Measurements from ENCODE around the gene COL8A1.

COL8A1 gene

GRCh38 chr3:99625237-99625622 lies 13.2 kb upstream of the COL8A1 start:
- FAIRE-seq (no peak), DNase-seq (ENCODE audit: insufficient read length, low spot score) (no peak)
- TF ChIP-seq POLR2AphosphoS5 (IDR thresholded peaks at IDR 0.05; ENCODE audit: low read depth, low read length): no peak
- no peak for TF ChIP-seq POU2F2 (IDR thresholded peaks at IDR 0.05; ENCODE audit: low read depth, low read length)
- no peak for TF ChIP-seq SPI1 (IDR thresholded peaks at IDR 0.05; ENCODE audit: low read depth, low read length)
- no peak for TF ChIP-seq PAX5 (IDR thresholded peaks at IDR 0.05; ENCODE audit: insufficient read depth, low read length, severe bottlenecking)
- no peak for TF ChIP-seq POLR2A (IDR thresholded peaks at IDR 0.05; ENCODE audit: low read depth, low read length)
- TF ChIP-seq TAF1 (IDR thresholded peaks at IDR 0.05; ENCODE audit: low read depth, low read length): no peak

GRCh38 chr3:99625643-99626416 lies 12.6 kb upstream of the COL8A1 start:
- no peak for DNase-seq (ENCODE audit: insufficient read length, low spot score)
- TF ChIP-seq SPI1 (IDR thresholded peaks at IDR 0.05; ENCODE audit: low read depth, low read length) (no peak), POLR2AphosphoS5 (IDR thresholded peaks at IDR 0.05; ENCODE audit: low read depth, low read length) (no peak), TAF1 (IDR thresholded peaks at IDR 0.05; ENCODE audit: low read depth, low read length) (no peak), POU2F2 (IDR thresholded peaks at IDR 0.05; ENCODE audit: low read depth, low read length) (no peak), PAX5 (IDR thresholded peaks at IDR 0.05; ENCODE audit: insufficient read depth, low read length, severe bottlenecking) (no peak), POLR2A (IDR thresholded peaks at IDR 0.05; ENCODE audit: low read depth, low read length) (no peak)
- no peak for FAIRE-seq

GRCh38 chr3:99626417-99626788 lies 12.0 kb upstream of the COL8A1 start:
- no peak for TF ChIP-seq PAX5 (IDR thresholded peaks at IDR 0.05; ENCODE audit: insufficient read depth, low read length, severe bottlenecking)
- no peak for TF ChIP-seq TAF1 (IDR thresholded peaks at IDR 0.05; ENCODE audit: low read depth, low read length)
- DNase-seq (ENCODE audit: insufficient read length, low spot score) (no peak), FAIRE-seq (no peak)

GRCh38 chr3:99627062-99627826 lies 11.2 kb upstream of the COL8A1 start:
- DNase-seq (ENCODE audit: insufficient read length, low spot score) (no peak), FAIRE-seq (no peak)
- TF ChIP-seq POU2F2 (IDR thresholded peaks at IDR 0.05; ENCODE audit: low read depth, low read length) (no peak), TAF1 (IDR thresholded peaks at IDR 0.05; ENCODE audit: low read depth, low read length) (no peak), SPI1 (IDR thresholded peaks at IDR 0.05; ENCODE audit: low read depth, low read length) (no peak), POLR2A (IDR thresholded peaks at IDR 0.05; ENCODE audit: low read depth, low read length) (no peak), POLR2AphosphoS5 (IDR thresholded peaks at IDR 0.05; ENCODE audit: low read depth, low read length) (no peak), PAX5 (IDR thresholded peaks at IDR 0.05; ENCODE audit: insufficient read depth, low read length, severe bottlenecking) (no peak)

- FAIRE-seq (no peak), DNase-seq (ENCODE audit: insufficient read length, low spot score) (no peak)
- no peak for TF ChIP-seq SPI1 (IDR thresholded peaks at IDR 0.05; ENCODE audit: low read depth, low read length)
- no peak for TF ChIP-seq TAF1 (IDR thresholded peaks at IDR 0.05; ENCODE audit: low read depth, low read length)
- no peak for TF ChIP-seq POLR2AphosphoS5 (IDR thresholded peaks at IDR 0.05; ENCODE audit: low read depth, low read length)
- no peak for TF ChIP-seq POLR2A (IDR thresholded peaks at IDR 0.05; ENCODE audit: low read depth, low read length)
- no peak for TF ChIP-seq POU2F2 (IDR thresholded peaks at IDR 0.05; ENCODE audit: low read depth, low read length)
- TF ChIP-seq PAX5 (IDR thresholded peaks at IDR 0.05; ENCODE audit: insufficient read depth, low read length, severe bottlenecking): no peak
Observed at GRCh38 chr3:99630815-99631214, 7.6 kb upstream of the COL8A1 start.

- DNase-seq (ENCODE audit: insufficient read length, low spot score) (no peak), FAIRE-seq (no peak)
- no peak for TF ChIP-seq PAX5 (IDR thresholded peaks at IDR 0.05; ENCODE audit: insufficient read depth, low read length, severe bottlenecking)
- no peak for TF ChIP-seq POU2F2 (IDR thresholded peaks at IDR 0.05; ENCODE audit: low read depth, low read length)
- no peak for TF ChIP-seq SPI1 (IDR thresholded peaks at IDR 0.05; ENCODE audit: low read depth, low read length)
- no peak for TF ChIP-seq POLR2AphosphoS5 (IDR thresholded peaks at IDR 0.05; ENCODE audit: low read depth, low read length)
- TF ChIP-seq POLR2A (IDR thresholded peaks at IDR 0.05; ENCODE audit: low read depth, low read length): no peak
- no peak for TF ChIP-seq TAF1 (IDR thresholded peaks at IDR 0.05; ENCODE audit: low read depth, low read length)
Observed at GRCh38 chr3:99633887-99634558, 4.4 kb upstream of the COL8A1 start.

GRCh38 chr3:99634881-99635280 lies 3.5 kb upstream of the COL8A1 start:
- DNase-seq (ENCODE audit: insufficient read length, low spot score) (no peak), FAIRE-seq (no peak)
- no peak for TF ChIP-seq TAF1 (IDR thresholded peaks at IDR 0.05; ENCODE audit: low read depth, low read length)
- no peak for TF ChIP-seq POLR2A (IDR thresholded peaks at IDR 0.05; ENCODE audit: low read depth, low read length)
- TF ChIP-seq POLR2AphosphoS5 (IDR thresholded peaks at IDR 0.05; ENCODE audit: low read depth, low read length): no peak
- no peak for TF ChIP-seq POU2F2 (IDR thresholded peaks at IDR 0.05; ENCODE audit: low read depth, low read length)
- TF ChIP-seq PAX5 (IDR thresholded peaks at IDR 0.05; ENCODE audit: insufficient read depth, low read length, severe bottlenecking): no peak
- TF ChIP-seq SPI1 (IDR thresholded peaks at IDR 0.05; ENCODE audit: low read depth, low read length): no peak

- DNase-seq (ENCODE audit: insufficient read length, low spot score) (no peak), FAIRE-seq (no peak)
- TF ChIP-seq PAX5 (IDR thresholded peaks at IDR 0.05; ENCODE audit: insufficient read depth, low read length, severe bottlenecking): no peak
- TF ChIP-seq POLR2AphosphoS5 (IDR thresholded peaks at IDR 0.05; ENCODE audit: low read depth, low read length): no peak
- TF ChIP-seq POLR2A (IDR thresholded peaks at IDR 0.05; ENCODE audit: low read depth, low read length): no peak
- TF ChIP-seq SPI1 (IDR thresholded peaks at IDR 0.05; ENCODE audit: low read depth, low read length): no peak
- no peak for TF ChIP-seq TAF1 (IDR thresholded peaks at IDR 0.05; ENCODE audit: low read depth, low read length)
- TF ChIP-seq POU2F2 (IDR thresholded peaks at IDR 0.05; ENCODE audit: low read depth, low read length): no peak
Observed at GRCh38 chr3:99635348-99635747, 3.0 kb upstream of the COL8A1 start.

- DNase-seq (ENCODE audit: insufficient read length, low spot score): no peak
- TF ChIP-seq POLR2A (IDR thresholded peaks at IDR 0.05; ENCODE audit: low read depth, low read length): no peak
- TF ChIP-seq POLR2AphosphoS5 (IDR thresholded peaks at IDR 0.05; ENCODE audit: low read depth, low read length): no peak
- no peak for TF ChIP-seq TAF1 (IDR thresholded peaks at IDR 0.05; ENCODE audit: low read depth, low read length)
- no peak for FAIRE-seq
Observed at GRCh38 chr3:99637016-99637367, 1.4 kb upstream of the COL8A1 start.
